Measurements from ENCODE around the gene ZNF598. TPM values are rescaled to one million over a fixed set of nuclear protein-coding genes. Genes with fewer than 3 reads are reported as not detected.
"Not testable (repeated sequence)": the region's sequence is repeated elsewhere in the genome, so short reads cannot be mapped to it uniquely, and the experiment has no call there.

Gene ZNF598
- total RNA-seq, 1 donor from 2014 or later, result 31.1 TPM

- Histone ChIP-seq H3K4me3 (peak overlapping the region; percentile 86 to 90), H3K36me3 (peaks cover 24 to 26% of the 10 kb centered on the region in 2 donors), H3K4me1 (peaks cover 3 to 16% of the 10 kb centered on the region in 2 donors), H3K27ac (peak overlapping the region; percentile 74 to 80), H3K27me3 (no peaks in the 10 kb centered on the region), H3K9me3 (no peaks in the 10 kb centered on the region)
- TF ChIP-seq, protein P1, sequence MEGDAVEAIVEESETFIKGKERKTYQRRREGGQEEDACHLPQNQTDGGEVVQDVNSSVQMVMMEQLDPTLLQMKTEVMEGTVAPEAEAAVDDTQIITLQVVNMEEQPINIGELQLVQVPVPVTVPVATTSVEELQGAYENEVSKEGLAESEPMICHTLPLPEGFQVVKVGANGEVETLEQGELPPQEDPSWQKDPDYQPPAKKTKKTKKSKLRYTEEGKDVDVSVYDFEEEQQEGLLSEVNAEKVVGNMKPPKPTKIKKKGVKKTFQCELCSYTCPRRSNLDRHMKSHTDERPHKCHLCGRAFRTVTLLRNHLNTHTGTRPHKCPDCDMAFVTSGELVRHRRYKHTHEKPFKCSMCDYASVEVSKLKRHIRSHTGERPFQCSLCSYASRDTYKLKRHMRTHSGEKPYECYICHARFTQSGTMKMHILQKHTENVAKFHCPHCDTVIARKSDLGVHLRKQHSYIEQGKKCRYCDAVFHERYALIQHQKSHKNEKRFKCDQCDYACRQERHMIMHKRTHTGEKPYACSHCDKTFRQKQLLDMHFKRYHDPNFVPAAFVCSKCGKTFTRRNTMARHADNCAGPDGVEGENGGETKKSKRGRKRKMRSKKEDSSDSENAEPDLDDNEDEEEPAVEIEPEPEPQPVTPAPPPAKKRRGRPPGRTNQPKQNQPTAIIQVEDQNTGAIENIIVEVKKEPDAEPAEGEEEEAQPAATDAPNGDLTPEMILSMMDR (IDR thresholded peaks at IDR 0.05), result no peak
- intact Hi-C loops (cut with DNase I), result loop anchor here (1.0 to 2.0 kb wide), 2 partner anchors 16 to 197 kb away; partner anchors contain the start of genes MSRB1 and TRAF7
- no peak for DNase-seq (ENCODE audit: low spot score in 2 of 2)
Measured at GRCh38 chr16:1958715-1959268, 50.8 kb downstream of the ZNF598 start.

DNA sequence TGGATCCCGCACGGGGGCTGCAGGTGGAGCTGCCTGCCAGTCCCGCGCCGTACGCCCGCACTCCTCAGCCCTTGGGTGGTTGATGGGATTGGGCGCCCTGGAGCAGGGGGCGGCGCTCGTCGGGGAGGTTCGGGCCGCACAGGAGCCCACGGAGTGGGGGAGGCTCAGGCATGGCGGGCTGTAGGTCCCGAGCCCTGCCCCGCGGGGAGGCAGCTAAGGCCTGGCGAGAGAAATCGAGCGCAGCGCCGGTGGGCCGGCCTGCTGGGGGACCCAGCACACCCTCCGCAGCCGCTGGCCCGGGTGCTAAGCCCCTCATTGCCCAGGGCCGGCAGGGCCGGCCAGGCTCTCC lies 51.5 kb downstream of the ZNF598 start:
- not testable (repeated sequence) for H3K27me3 ChIP-seq; H3K4me3 ChIP-seq; H3K9me3 ChIP-seq; DNase-seq (ENCODE audit: low spot score in 2 of 2); H3K27ac ChIP-seq
- intact Hi-C loops (cut with DNase I), result loop anchor here (2.0 kb wide), 1 partner anchor 15 kb away; the partner anchor contains the start of gene MSRB1
- Histone ChIP-seq H3K36me3 (peaks cover 20 to 21% of the 10 kb centered on the region in 2 donors), H3K4me1 (peaks cover 3 to 16% of the 10 kb centered on the region in 2 donors)

- intact Hi-C loops (cut with DNase I), result loop anchor here (2.0 kb wide), 1 partner anchor 15 kb away; the partner anchor contains the start of gene MSRB1
Measured at GRCh38 chr16:1957434-1958142, 52.0 kb downstream of the ZNF598 start.

GRCh38 chr16:1953734-1954133 lies 55.9 kb downstream of the ZNF598 start:
- no peak for DNase-seq (ENCODE audit: low spot score in 2 of 2)
- TF ChIP-seq, protein P1 (IDR thresholded peaks at IDR 0.05), result no peak

More at GRCh38 chr16:1957434-1958142, 52.0 kb downstream of the ZNF598 start:
- H3K36me3 ChIP-seq, result peaks cover 14 to 15% of the 10 kb centered on the region in 2 donors
- H3K9me3 ChIP-seq; H3K27ac ChIP-seq; H3K4me3 ChIP-seq; DNase-seq (ENCODE audit: low spot score in 2 of 2); H3K27me3 ChIP-seq: not testable (repeated sequence)
- peaks cover 3 to 16% of the 10 kb centered on the region in 2 donors for H3K4me1 ChIP-seq

DNA sequence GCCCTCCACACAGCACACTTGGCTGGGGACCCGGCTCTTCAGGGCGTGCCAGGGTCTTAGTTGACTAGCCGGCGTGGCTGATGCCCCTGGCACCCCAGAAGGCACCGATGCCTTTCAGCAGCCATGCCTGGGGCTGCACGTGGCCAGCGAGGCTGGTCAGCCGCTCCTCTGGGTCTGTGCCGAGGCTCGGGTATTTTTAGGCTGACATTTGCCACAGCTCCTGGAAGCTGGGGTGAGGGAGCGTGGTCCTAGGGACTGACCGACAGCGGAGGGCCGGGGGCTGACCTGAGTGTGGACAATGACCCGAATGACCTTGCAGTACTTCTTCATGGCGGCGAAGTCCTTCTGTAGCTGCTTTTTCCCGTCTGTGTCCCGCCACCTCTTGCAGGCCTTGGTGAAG lies 59.1 kb downstream of the ZNF598 start:
- Histone ChIP-seq H3K4me3 (no peak overlapping the region), H3K27me3 (no peaks in the 10 kb centered on the region), H3K4me1 (no peaks in the 10 kb centered on the region), H3K27ac (no peak overlapping the region), H3K36me3 (no peaks in the 10 kb centered on the region), H3K9me3 (no peaks in the 10 kb centered on the region)
- intact Hi-C loops (cut with DNase I), result no loop called here
- TF ChIP-seq, protein P1 (IDR thresholded peaks at IDR 0.05), result no peak
- DNase-seq (ENCODE audit: low spot score in 2 of 2), result no peak

More at GRCh38 chr16:1953734-1954133, 55.9 kb downstream of the ZNF598 start:
- Histone ChIP-seq H3K36me3 (no peaks in the 10 kb centered on the region), H3K4me1 (no peaks in the 10 kb centered on the region), H3K4me3 (no peak overlapping the region), H3K27ac (no peak overlapping the region), H3K27me3 (no peaks in the 10 kb centered on the region), H3K9me3 (no peaks in the 10 kb centered on the region)
- intact Hi-C loops (cut with DNase I), result no loop called here

DNA sequence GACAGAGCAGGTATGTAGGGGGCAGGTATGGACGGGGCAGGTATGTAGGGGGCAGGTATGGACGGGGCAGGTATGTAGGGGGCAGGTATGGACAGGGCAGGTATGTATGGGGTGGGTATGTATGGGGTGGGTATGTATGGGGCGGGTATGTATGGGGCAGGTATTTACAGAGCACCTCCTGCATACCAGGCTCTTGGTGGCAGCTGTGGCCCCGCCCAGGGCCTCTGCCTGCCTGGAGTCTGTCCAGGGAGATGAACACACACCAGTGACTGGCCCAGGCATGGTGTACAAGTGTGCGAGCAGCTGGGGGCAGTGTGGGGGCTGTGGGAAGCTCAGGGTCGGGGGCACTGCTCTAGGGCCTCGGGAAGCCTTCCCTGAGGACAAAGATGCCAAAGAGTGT lies 59.6 kb downstream of the ZNF598 start:
- no peak overlapping the region for H3K4me3 ChIP-seq
- no peaks in the 10 kb centered on the region for H3K4me1 ChIP-seq
- H3K36me3 ChIP-seq, result no peaks in the 10 kb centered on the region
- no peak overlapping the region for H3K27ac ChIP-seq
- no peaks in the 10 kb centered on the region for H3K27me3 ChIP-seq
- DNase-seq (ENCODE audit: low spot score in 2 of 2), result no peak
- intact Hi-C loops (cut with DNase I), result no loop called here
- TF ChIP-seq, protein P1 (IDR thresholded peaks at IDR 0.05), result no peak
- H3K9me3 ChIP-seq, result no peaks in the 10 kb centered on the region

All from ascending aorta (tissue), 2 donors.